HG03432 (cell line): ENCODE results near the gene BPIFB3.
"Not testable (repeated sequence)": the region's sequence is repeated elsewhere in the genome, so short reads cannot be mapped to it uniquely, and the experiment has no call there.

Source experiments
- ATAC-seq: cut with Tn5 transposase; IDR thresholded peaks from one replicate; pipeline ENCODE4 v1.9.1; 2021; ENCODE audit warnings: mild to moderate bottlenecking, moderate library complexity; ENCODE audit not compliant: unreplicated experiment

BPIFB3 gene

GRCh38 chr20:33112547-33113386 lies 59.1 kb downstream of the BPIFB3 start:
- no peak for ATAC-seq

GRCh38 chr20:33113387-33113908 lies 59.7 kb downstream of the BPIFB3 start:
- no peak for ATAC-seq

- not testable (repeated sequence) for ATAC-seq
Observed at GRCh38 chr20:33115501-33115900, 61.8 kb downstream of the BPIFB3 start.

GRCh38 chr20:33119725-33120720 lies 66.3 kb downstream of the BPIFB3 start:
- no peak for ATAC-seq

GRCh38 chr20:33120934-33121333 lies 67.2 kb downstream of the BPIFB3 start:
- no peak for ATAC-seq

- ATAC-seq = not testable (repeated sequence)
Observed at GRCh38 chr20:33122297-33122696, 68.6 kb downstream of the BPIFB3 start.
